ENCODE measurements around the gene BAZ1B.
"Not testable (repeated sequence)": the region's sequence is repeated elsewhere in the genome, so short reads cannot be mapped to it uniquely, and the experiment has no call there.

BAZ1B gene

GRCh38 chr7:73489976-73490375 is 32.1 kb downstream of the BAZ1B start:
- DNase-seq, result no peak

GRCh38 chr7:73487486-73487885 is 34.6 kb downstream of the BAZ1B start:
- no peak for DNase-seq

GRCh38 chr7:73483171-73483570 is 38.9 kb downstream of the BAZ1B start:
- no peak for DNase-seq

GRCh38 chr7:73482746-73483145 is 39.3 kb downstream of the BAZ1B start:
- DNase-seq, result no peak

- not testable (repeated sequence) for DNase-seq
Observed at GRCh38 chr7:73481521-73481920, 40.6 kb downstream of the BAZ1B start.

- DNase-seq, result no peak
Observed at GRCh38 chr7:73478549-73478948, 43.5 kb downstream of the BAZ1B start.

- no peak for DNase-seq
Observed at GRCh38 chr7:73477376-73477775, 44.7 kb downstream of the BAZ1B start.

GRCh38 chr7:73470208-73470607 is 51.9 kb downstream of the BAZ1B start:
- no peak for DNase-seq

GRCh38 chr7:73467046-73467445 is 55.0 kb downstream of the BAZ1B start:
- not testable (repeated sequence) for DNase-seq

GRCh38 chr7:73466112-73466511 is 56.0 kb downstream of the BAZ1B start:
- no peak for DNase-seq

GRCh38 chr7:73463966-73464365 is 58.1 kb downstream of the BAZ1B start:
- DNase-seq, result no peak

GRCh38 chr7:73463260-73463659 is 58.8 kb downstream of the BAZ1B start:
- no peak for DNase-seq

- no peak for DNase-seq
Observed at GRCh38 chr7:73461782-73462285, 60.3 kb downstream of the BAZ1B start.

- DNase-seq, result no peak
Observed at GRCh38 chr7:73454424-73454823, 67.7 kb downstream of the BAZ1B start.

GRCh38 chr7:73452999-73453635 is 69.0 kb downstream of the BAZ1B start:
- no peak for DNase-seq

GRCh38 chr7:73451780-73452398 is 70.2 kb downstream of the BAZ1B start:
- peak; percentile 44 for DNase-seq

GRCh38 chr7:73449422-73449821 is 72.7 kb downstream of the BAZ1B start:
- peak; percentile 32 for DNase-seq

GRCh38 chr7:73448609-73449008 is 73.5 kb downstream of the BAZ1B start:
- no peak for DNase-seq

- no peak for DNase-seq
Observed at GRCh38 chr7:73447121-73447733, 74.9 kb downstream of the BAZ1B start.

GRCh38 chr7:73446682-73447081 is 75.4 kb downstream of the BAZ1B start:
- no peak for DNase-seq

- DNase-seq, result no peak
Observed at GRCh38 chr7:73443548-73444255, 78.4 kb downstream of the BAZ1B start.

- DNase-seq, result no peak
Observed at GRCh38 chr7:73442903-73443500, 79.1 kb downstream of the BAZ1B start.

- no peak for DNase-seq
Observed at GRCh38 chr7:73442222-73442902, 79.7 kb downstream of the BAZ1B start.
